Medulla oblongata (tissue), 1 donor: Measurements from ENCODE around the gene MRPL39.
"Not testable (repeated sequence)": the region's sequence is repeated elsewhere in the genome, so short reads cannot be mapped to it uniquely, and the experiment has no call there.

ENCODE experiments used
- DNase-seq: peaks from one replicate; pipeline ENCODE4 v3.0.0-alpha.2; 2015; ENCODE audit errors: extremely low spot score

Gene MRPL39

DNA sequence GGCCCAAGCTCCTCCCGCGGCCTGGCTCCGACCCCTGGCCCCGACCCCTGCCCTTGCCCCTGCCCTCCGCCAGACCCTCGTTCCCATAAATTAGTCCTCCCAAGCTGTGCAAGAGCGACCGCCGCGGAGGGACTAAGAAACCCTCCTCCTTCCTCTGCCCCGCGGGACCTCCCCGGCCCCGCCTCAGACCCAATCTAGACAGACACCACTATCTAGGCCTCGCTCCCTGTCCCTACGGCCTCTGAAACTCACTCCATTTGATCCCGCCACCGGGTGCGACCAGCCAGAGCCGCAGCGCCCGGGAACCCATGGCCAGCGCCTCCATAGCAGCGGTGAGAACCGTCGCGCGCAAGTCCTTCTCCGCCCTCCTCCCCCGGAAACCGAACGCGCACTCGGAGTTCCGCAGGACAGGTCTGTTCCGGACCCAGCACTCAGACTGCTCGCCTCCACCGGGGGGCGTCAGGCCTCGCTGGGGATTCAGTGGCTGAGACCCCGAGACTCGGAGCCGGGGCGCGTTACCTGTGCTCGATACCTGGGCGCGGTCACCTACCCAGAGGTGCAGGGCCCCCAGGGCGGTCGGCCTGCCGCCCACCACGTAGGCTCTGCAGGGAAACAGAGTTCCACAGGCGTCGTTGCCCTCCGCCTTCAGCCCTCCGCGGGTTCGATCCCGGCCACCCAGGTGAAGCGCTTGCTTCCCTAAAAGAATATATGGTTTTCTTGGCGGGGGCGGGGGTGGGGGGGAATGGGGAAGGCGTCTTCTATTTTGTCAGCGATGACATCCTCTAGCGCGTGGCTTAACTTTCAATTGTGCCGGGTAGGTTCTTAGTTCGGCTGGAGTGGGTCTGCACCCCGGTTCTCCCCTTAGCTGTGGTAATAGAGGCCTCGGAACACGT, at the start of gene MRPL39:
MRPL39 (minus strand) TSS at position 331 of the 893 bp plus-strand sequence; CDS start at position 325, 6 bp downstream.
- peak; percentile 82 for DNase-seq

- DNase-seq: no peak
Observed at GRCh38 chr21:25656412-25656811, 49.1 kb upstream of the MRPL39 start.

DNA sequence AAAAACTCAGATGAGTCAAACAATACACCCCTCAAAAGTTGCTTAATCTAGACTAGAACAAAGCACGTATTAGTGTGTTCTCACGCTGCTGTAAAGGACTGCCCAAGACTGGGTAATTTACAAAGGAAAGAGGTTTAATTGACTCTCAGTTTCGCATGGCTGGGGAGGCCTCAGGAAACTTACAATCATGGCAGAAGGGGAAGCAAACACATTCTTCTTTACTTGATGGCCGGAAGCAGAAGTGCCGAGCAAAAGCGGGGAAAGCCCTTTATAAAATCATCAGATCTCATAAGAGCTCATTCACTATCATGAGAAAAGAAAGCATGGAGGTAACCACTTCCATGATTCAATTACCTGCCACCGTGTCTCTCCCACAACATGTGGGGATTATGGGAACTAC, 41.9 kb upstream of the MRPL39 start:
- no peak for DNase-seq

- DNase-seq: peak; percentile 50
Observed at GRCh38 chr21:25647647-25648046, 40.4 kb upstream of the MRPL39 start.

DNA sequence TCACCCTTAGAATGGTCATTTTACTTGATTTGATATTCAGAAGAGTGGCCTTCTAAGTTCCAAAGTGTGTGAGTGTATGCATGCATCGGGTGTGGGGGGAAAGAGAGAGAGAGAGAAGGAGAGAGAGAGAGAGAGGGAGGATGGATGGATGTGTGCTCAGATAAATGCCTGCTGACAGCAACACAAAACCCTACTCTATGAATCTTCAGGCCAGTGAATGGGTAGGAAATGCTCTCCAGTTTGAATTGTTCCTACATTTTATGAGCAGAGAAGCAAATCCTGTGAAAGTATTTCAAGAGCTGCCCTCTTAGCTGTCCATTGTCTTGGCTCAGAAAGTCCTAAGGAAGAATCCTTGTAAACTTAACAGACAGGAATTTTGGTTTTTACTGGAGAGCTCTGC, 39.2 kb upstream of the MRPL39 start:
- DNase-seq: no peak

DNA sequence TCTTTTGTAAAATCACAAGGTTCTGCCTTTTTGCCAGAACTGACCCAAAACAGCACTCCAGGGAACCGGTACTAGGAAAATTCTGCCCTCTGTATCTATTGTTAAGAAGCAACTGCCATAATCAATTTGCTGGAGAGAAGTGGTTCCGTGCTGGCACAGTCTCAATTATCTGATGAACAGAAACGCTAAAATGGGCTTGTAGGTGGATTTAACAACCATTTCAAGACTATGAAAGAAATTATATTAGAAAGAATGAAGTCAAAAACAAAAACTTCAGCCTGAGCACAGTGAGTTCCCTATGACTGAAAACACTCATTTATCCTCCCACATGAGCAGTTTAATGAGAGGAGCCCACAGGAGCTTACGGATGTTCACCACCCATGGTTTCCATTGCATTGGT, 36.2 kb upstream of the MRPL39 start:
- no peak for DNase-seq

DNA sequence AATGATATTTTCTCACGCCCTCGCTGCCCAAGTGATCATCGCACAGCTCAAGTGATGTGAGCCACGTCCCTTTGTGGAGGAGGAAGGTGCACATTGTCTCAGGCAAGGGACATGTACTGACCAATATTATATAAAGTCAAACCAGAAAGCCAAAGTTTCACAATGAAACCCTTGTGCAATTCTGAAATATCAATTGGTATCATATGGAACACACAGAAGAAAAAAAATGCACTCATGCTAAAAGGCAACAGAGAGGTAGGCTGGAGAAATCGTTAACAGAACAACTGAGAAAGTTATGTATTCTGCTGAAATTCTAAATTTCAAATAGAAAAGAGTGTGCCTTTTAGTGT, 33.6 kb upstream of the MRPL39 start:
- peak; percentile 21 for DNase-seq

GRCh38 chr21:25640202-25640942, 33.1 kb upstream of the MRPL39 start:
- DNase-seq: peak; percentile 77

DNA sequence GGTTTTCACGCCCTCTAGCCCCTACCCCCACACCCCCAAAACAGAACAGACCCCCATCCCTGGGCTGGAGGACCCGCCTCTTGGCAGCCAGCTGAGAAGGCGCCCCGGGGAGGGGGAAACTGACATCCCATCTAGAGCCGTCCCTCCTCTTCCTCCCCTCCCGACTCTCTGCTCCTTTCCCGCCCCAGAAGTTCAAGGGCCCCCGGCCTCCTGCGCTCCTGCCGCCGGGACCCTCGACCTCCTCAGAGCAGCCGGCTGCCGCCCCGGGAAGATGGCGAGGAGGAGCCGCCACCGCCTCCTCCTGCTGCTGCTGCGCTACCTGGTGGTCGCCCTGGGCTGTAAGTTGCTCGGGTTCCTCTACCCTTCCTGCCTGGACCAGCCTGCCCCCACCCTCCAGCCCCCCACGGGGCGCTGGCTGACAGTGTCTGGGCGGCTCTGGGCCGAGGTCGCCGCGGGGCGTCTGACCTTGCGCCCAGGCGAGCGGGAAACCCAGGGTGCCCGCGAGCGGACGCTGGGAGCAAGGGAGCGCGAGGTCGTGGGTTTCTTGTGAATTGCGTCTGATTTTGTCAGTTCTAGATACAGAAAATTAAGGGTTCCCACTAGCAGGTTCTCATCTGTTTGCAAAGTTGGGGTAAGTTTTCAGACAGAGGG, 32.4 kb upstream of the MRPL39 start:
- peak; percentile 47 for DNase-seq

DNA sequence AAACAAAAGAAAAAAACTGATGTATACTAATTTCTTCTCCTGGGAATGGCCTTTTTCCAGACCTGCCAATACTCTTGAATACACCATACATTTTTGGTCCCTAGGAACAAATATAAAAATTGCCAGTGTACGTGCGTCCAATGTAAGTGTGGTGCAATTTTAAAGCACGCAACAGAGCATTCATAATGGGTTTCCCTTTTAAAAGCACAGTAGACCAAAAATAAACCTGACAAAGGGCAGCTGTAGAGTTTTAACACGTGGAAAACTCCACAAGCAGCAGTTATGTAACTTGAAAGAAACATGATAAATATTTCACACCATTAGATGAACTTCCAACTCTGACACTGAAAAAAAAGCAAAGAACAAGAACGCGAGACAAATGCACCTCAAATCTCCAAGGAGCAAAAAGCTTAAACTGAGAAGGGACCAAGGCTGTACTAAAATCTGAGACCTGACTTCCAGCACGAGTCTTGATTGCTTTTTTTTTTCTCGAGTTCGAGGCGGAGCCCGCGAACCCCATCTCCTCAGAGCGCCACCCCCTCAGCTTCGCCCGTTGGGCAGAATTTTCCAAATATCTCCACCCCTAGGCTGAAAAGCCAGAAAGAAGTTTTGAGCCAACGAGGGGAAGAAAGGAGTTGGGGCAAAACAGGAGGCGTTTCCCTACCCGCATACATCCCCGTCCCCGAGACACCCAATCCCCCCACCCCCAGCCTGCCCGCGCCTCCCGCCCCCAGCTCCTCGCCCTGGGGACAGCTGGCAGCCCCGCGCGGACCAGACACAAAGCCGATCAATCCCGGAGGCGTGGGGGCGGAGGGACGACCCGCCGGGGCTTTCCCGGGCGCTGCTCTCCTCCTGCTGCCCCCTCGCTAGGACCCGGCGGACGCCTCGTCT, 31.6 kb upstream of the MRPL39 start, which contains the start of gene JAM2:
JAM2 (plus strand) TSS at position 599 of the 891 bp plus-strand sequence. CDS start 564 bp downstream, outside the sequence.
- DNase-seq: peak; percentile 75

GRCh38 chr21:25637851-25638659, 30.8 kb upstream of the MRPL39 start:
- DNase-seq: no peak

GRCh38 chr21:25636727-25637126, 29.4 kb upstream of the MRPL39 start:
- DNase-seq: no peak

- DNase-seq: no peak
Observed at GRCh38 chr21:25635310-25635709, 28.0 kb upstream of the MRPL39 start.

DNA sequence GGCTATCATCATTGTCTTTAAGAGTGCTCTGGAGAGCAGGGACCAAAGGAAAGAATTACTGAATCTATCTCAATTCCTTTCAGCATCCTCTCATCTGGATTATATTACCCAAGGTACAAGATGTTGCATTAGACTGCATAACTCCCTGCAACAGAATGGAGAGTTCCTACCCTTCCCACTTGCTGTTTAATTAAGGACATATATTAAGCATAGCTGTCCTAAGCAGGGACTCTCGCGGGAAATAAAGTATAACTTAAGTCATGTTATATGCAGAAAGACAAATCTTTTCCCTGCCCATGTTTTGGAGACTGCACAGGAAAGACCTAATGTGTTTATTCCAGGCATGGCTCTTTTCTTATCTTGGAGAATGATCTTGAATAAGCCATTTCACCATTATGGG, 25.0 kb upstream of the MRPL39 start:
- no peak for DNase-seq

- DNase-seq: no peak
Observed at GRCh38 chr21:25626757-25627156, 19.5 kb upstream of the MRPL39 start.

DNA sequence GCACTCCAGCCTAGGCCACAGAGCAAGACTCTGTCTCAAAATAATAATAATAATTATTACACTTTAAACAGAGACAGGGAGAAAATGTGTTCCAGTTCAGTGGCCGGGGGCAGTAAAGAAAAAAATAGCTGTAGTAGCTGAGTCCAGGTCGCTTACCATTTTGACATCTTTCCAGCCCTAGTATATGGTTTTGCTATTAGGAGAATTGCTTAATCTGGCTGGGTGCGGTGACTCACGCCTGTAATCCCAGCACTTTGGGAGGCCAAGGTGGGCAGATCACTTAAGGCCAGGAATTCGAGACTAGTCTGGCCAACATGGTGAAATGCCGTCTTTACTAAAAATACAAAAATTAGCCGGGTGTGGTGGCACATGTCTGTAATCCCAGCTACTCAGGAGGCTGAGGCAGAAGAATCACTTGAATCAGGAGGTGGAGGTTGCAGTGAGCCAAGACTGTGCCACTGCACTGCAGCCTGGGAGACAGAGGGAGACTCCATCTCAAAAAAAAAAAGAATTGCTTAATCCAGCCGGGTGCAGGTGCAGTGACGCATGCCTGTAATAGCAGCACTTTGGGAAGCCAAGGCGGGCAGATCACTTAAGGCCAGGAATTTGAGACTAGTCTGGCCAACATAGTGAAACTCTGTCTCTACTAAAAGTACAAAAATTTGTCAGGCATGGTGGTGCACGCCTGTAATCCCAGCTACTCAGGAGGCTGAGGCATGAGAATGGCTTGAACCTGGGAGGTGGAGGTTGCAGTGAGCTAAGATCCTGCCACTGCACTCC, 18.7 kb upstream of the MRPL39 start:
- DNase-seq: not testable (repeated sequence)

GRCh38 chr21:25625036-25625435, 17.8 kb upstream of the MRPL39 start:
- DNase-seq: no peak

GRCh38 chr21:25624511-25624910, 17.2 kb upstream of the MRPL39 start:
- DNase-seq: no peak

GRCh38 chr21:25619198-25619597, 11.9 kb upstream of the MRPL39 start:
- no peak for DNase-seq

GRCh38 chr21:25615880-25616279, 8.6 kb upstream of the MRPL39 start:
- no peak for DNase-seq
